Activated naive CD4-positive, alpha-beta T cell treated with anti-CD3 and anti-CD28 coated beads, Interleukin-2, amount 50 U/mL, for 24 hours (primary cell): ENCODE results near the gene CACNB3.

Experiments used
- H3K27ac Mint-ChIP-seq: one replicate; pipeline ENCODE4 v1.8.0; 2021; ENCODE audit warnings: mild to moderate bottlenecking, mixed read lengths
- H3K27me3 Mint-ChIP-seq: one replicate; pipeline ENCODE4 v1.8.0; 2021; ENCODE audit warnings: mixed read lengths
- H3K36me3 Mint-ChIP-seq: one replicate; pipeline ENCODE4 v1.8.0; 2021; ENCODE audit warnings: mixed read lengths
- H3K4me1 Mint-ChIP-seq: one replicate; pipeline ENCODE4 v1.8.0; 2021; ENCODE audit warnings: mixed read lengths
- H3K4me3 Mint-ChIP-seq: one replicate; pipeline ENCODE4 v1.8.0; 2021; ENCODE audit warnings: mild to moderate bottlenecking, mixed read lengths
- H3K9me3 Mint-ChIP-seq: one replicate; pipeline ENCODE4 v1.8.0; 2021; ENCODE audit warnings: mixed read lengths

CACNB3 gene

GRCh38 chr12:48817873-48818830 is at the start of gene CACNB3:
CACNB3 (plus strand) TSS chr12:48818496; CDS start chr12:48818930, 434 bp downstream.
- peaks cover 3% of the 10 kb centered on the region for H3K27me3 Mint-ChIP-seq

GRCh38 chr12:48768736-48769135 is 49.6 kb upstream of the CACNB3 start:
- Mint-ChIP-seq H3K27ac (no peak overlapping the region), H3K36me3 (no peaks in the 10 kb centered on the region), H3K9me3 (no peaks in the 10 kb centered on the region), H3K4me3 (no peak overlapping the region), H3K4me1 (peaks cover 8% of the 10 kb centered on the region), H3K27me3 (no peaks in the 10 kb centered on the region)

More at GRCh38 chr12:48817873-48818830, at the start of gene CACNB3:
- no peaks in the 10 kb centered on the region for H3K9me3 Mint-ChIP-seq
- peaks cover 25% of the 10 kb centered on the region for H3K4me1 Mint-ChIP-seq
- H3K4me3 Mint-ChIP-seq: peak within 1 kb of the TSS; percentile 82
- H3K36me3 Mint-ChIP-seq: no peaks in the 10 kb centered on the region
- peak within 1 kb of the TSS; percentile 55 for H3K27ac Mint-ChIP-seq

GRCh38 chr12:48770756-48771155 is 47.5 kb upstream of the CACNB3 start:
- Mint-ChIP-seq H3K27me3 (no peaks in the 10 kb centered on the region), H3K4me1 (peaks cover 3% of the 10 kb centered on the region), H3K36me3 (no peaks in the 10 kb centered on the region), H3K4me3 (no peak overlapping the region), H3K27ac (no peak overlapping the region), H3K9me3 (no peaks in the 10 kb centered on the region)

- Mint-ChIP-seq H3K4me3 (no peak overlapping the region), H3K4me1 (no peaks in the 10 kb centered on the region), H3K27ac (no peak overlapping the region), H3K36me3 (no peaks in the 10 kb centered on the region), H3K27me3 (no peaks in the 10 kb centered on the region), H3K9me3 (no peaks in the 10 kb centered on the region)
Observed at GRCh38 chr12:48771588-48772112, 46.6 kb upstream of the CACNB3 start.

GRCh38 chr12:48773686-48774085 is 44.6 kb upstream of the CACNB3 start:
- Mint-ChIP-seq H3K27me3 (no peaks in the 10 kb centered on the region), H3K27ac (no peak overlapping the region), H3K9me3 (no peaks in the 10 kb centered on the region), H3K4me3 (no peak overlapping the region), H3K36me3 (no peaks in the 10 kb centered on the region), H3K4me1 (no peaks in the 10 kb centered on the region)

- H3K36me3 Mint-ChIP-seq: no peaks in the 10 kb centered on the region
- no peak overlapping the region for H3K4me3 Mint-ChIP-seq
- no peaks in the 10 kb centered on the region for H3K9me3 Mint-ChIP-seq
- H3K27ac Mint-ChIP-seq: no peak overlapping the region
- no peaks in the 10 kb centered on the region for H3K4me1 Mint-ChIP-seq
- H3K27me3 Mint-ChIP-seq: no peaks in the 10 kb centered on the region
Observed at GRCh38 chr12:48774516-48774915, 43.8 kb upstream of the CACNB3 start.

GRCh38 chr12:48775299-48775698 is 43.0 kb upstream of the CACNB3 start:
- no peaks in the 10 kb centered on the region for H3K4me1 Mint-ChIP-seq
- H3K9me3 Mint-ChIP-seq: no peaks in the 10 kb centered on the region

GRCh38 chr12:48775991-48776649 is 42.2 kb upstream of the CACNB3 start:
- no peaks in the 10 kb centered on the region for H3K4me1 Mint-ChIP-seq
- H3K27ac Mint-ChIP-seq: no peak overlapping the region
- no peaks in the 10 kb centered on the region for H3K27me3 Mint-ChIP-seq
- H3K9me3 Mint-ChIP-seq: no peaks in the 10 kb centered on the region
- H3K4me3 Mint-ChIP-seq: no peak overlapping the region
- H3K36me3 Mint-ChIP-seq: no peaks in the 10 kb centered on the region

More at GRCh38 chr12:48775299-48775698, 43.0 kb upstream of the CACNB3 start:
- H3K27me3 Mint-ChIP-seq: no peaks in the 10 kb centered on the region
- H3K27ac Mint-ChIP-seq: no peak overlapping the region
- no peaks in the 10 kb centered on the region for H3K36me3 Mint-ChIP-seq
- no peak overlapping the region for H3K4me3 Mint-ChIP-seq

- Mint-ChIP-seq H3K4me3 (no peak overlapping the region), H3K9me3 (no peaks in the 10 kb centered on the region), H3K4me1 (no peaks in the 10 kb centered on the region), H3K27me3 (no peaks in the 10 kb centered on the region), H3K36me3 (no peaks in the 10 kb centered on the region), H3K27ac (no peak overlapping the region)
Observed at GRCh38 chr12:48776956-48777355, 41.3 kb upstream of the CACNB3 start.

- H3K4me3 Mint-ChIP-seq: no peak overlapping the region
- H3K36me3 Mint-ChIP-seq: no peaks in the 10 kb centered on the region
- no peaks in the 10 kb centered on the region for H3K27me3 Mint-ChIP-seq
- no peaks in the 10 kb centered on the region for H3K9me3 Mint-ChIP-seq
- H3K4me1 Mint-ChIP-seq: no peaks in the 10 kb centered on the region
- H3K27ac Mint-ChIP-seq: no peak overlapping the region
Observed at GRCh38 chr12:48777501-48778400, 40.5 kb upstream of the CACNB3 start.

- Mint-ChIP-seq H3K4me1 (no peaks in the 10 kb centered on the region), H3K4me3 (no peak overlapping the region), H3K27ac (no peak overlapping the region), H3K27me3 (peaks cover 4% of the 10 kb centered on the region), H3K36me3 (no peaks in the 10 kb centered on the region), H3K9me3 (no peaks in the 10 kb centered on the region)
Observed at GRCh38 chr12:48779869-48780268, 38.4 kb upstream of the CACNB3 start.

- H3K36me3 Mint-ChIP-seq: no peaks in the 10 kb centered on the region
- H3K27ac Mint-ChIP-seq: no peak overlapping the region
- no peaks in the 10 kb centered on the region for H3K4me1 Mint-ChIP-seq
- peaks cover 7% of the 10 kb centered on the region for H3K27me3 Mint-ChIP-seq
- no peak overlapping the region for H3K4me3 Mint-ChIP-seq
- H3K9me3 Mint-ChIP-seq: no peaks in the 10 kb centered on the region
Observed at GRCh38 chr12:48780381-48781025, 37.8 kb upstream of the CACNB3 start.

GRCh38 chr12:48781750-48782456 is 36.4 kb upstream of the CACNB3 start:
- no peak overlapping the region for H3K27ac Mint-ChIP-seq

More at GRCh38 chr12:48781750-48782456, 36.4 kb upstream of the CACNB3 start:
- Mint-ChIP-seq H3K4me1 (no peaks in the 10 kb centered on the region), H3K27me3 (peaks cover 15% of the 10 kb centered on the region), H3K36me3 (no peaks in the 10 kb centered on the region), H3K4me3 (no peak overlapping the region), H3K9me3 (no peaks in the 10 kb centered on the region)
